Subcutaneous adipose tissue (tissue), 4 donors: Measurements from ENCODE around the gene NPLOC4. TPM values are rescaled to one million over a fixed set of nuclear protein-coding genes. Genes with fewer than 3 reads are reported as not detected.

Experiments used
- CTCF ChIP-seq: fragments of 450-650 bp; IDR thresholded peaks from one replicate; pipeline ENCODE4 v1.5.1; 2016; ENCODE audit warnings: low read depth, mild to moderate bottlenecking, control low read depth, antibody characterized with exemption, moderate library complexity
- total RNA-seq, 4 donors: library from RNA; depleted of rRNA; stranded (reverse); fragments of >200 nt; gene quantifications; one replicate each; pipeline ENCODE4 v1.1.0, GENCODE V29; 2016

The NPLOC4 gene
- total RNA-seq, 4 donors from 2014 or later, result 47.4 to 112 (median 62.8) TPM

- no peak for TF ChIP-seq CTCF
Measured at GRCh38 chr17:81590121-81590520, 46.8 kb downstream of the NPLOC4 start.

GRCh38 chr17:81589612-81590011 is 47.3 kb downstream of the NPLOC4 start:
- TF ChIP-seq CTCF, result no peak

- TF ChIP-seq CTCF, result no peak
Measured at GRCh38 chr17:81586096-81586495, 50.8 kb downstream of the NPLOC4 start.

- no peak for TF ChIP-seq CTCF
Measured at GRCh38 chr17:81583589-81584342, 53.1 kb downstream of the NPLOC4 start.

GRCh38 chr17:81582749-81583148 is 54.2 kb downstream of the NPLOC4 start:
- no peak for TF ChIP-seq CTCF

- no peak for TF ChIP-seq CTCF
Measured at GRCh38 chr17:81582341-81582740, 54.6 kb downstream of the NPLOC4 start.

- no peak for TF ChIP-seq CTCF
Measured at GRCh38 chr17:81581758-81582157, 55.2 kb downstream of the NPLOC4 start.
